SK-N-SH treated with all-trans-retinoic acid at 6 μM for 48 hours (cell line): Measurements from ENCODE around the gene FAM209A.
"Not testable (repeated sequence)": the region's sequence is repeated elsewhere in the genome, so short reads cannot be mapped to it uniquely, and the experiment has no call there.

Experiments used
- ATAC-seq: fragments of 200-7000 bp; cut with Tn5 transposase; 3 replicates; pipeline ENCODE4 v1.9.1; 2020; ENCODE audit warnings: mild to moderate bottlenecking, moderate library complexity
- ARNTL ChIP-seq: fragments of 450-650 bp; formaldehyde crosslinking; IDR thresholded peaks from 2 replicates; pipeline ENCODE4 v1.5.0; 2020; ENCODE audit warnings: low read depth, mild to moderate bottlenecking, moderate library complexity, borderline replicate concordance
- BACH2 ChIP-seq: fragments of 250-450 bp; sonication (Bioruptor Pico); IDR thresholded peaks from 2 replicates; pipeline ENCODE4 v1.9.0; 2021; ENCODE audit warnings: mild to moderate bottlenecking, borderline replicate concordance
- CREB5 ChIP-seq: fragments of 250-450 bp; sonication (Bioruptor Pico); IDR thresholded peaks from 2 replicates; pipeline ENCODE4 v1.5.1; 2020; ENCODE audit warnings: low read depth, mild to moderate bottlenecking, moderate library complexity
- CSDC2 ChIP-seq: fragments of 250-450 bp; sonication (Bioruptor Pico); IDR thresholded peaks from 2 replicates; pipeline ENCODE4 v1.5.0; 2020; ENCODE audit warnings: mild to moderate bottlenecking, moderate library complexity
- CSRNP3 ChIP-seq: fragments of 250-450 bp; sonication (Bioruptor Pico); IDR thresholded peaks from 2 replicates; pipeline ENCODE4 v1.5.1; 2021; ENCODE audit warnings: mild to moderate bottlenecking, moderate library complexity
- ESRRG ChIP-seq: fragments of 250-450 bp; sonication (Bioruptor Pico); IDR thresholded peaks from 2 replicates; pipeline ENCODE4 v1.6.1; 2021; ENCODE audit warnings: mild to moderate bottlenecking
- GLIS3 ChIP-seq: fragments of 250-450 bp; sonication (Bioruptor Pico); IDR thresholded peaks from 2 replicates; pipeline ENCODE4 v1.5.0; 2020; ENCODE audit warnings: mild to moderate bottlenecking, moderate library complexity
- ISL1 ChIP-seq: fragments of 250-450 bp; sonication (Bioruptor Pico); IDR thresholded peaks from 2 replicates; pipeline ENCODE4 v2.1.2; 2022; ENCODE audit warnings: mild to moderate bottlenecking, moderate library complexity
- PATZ1 ChIP-seq: fragments of 250-450 bp; sonication (Bioruptor Pico); IDR thresholded peaks from 2 replicates; pipeline ENCODE4 v1.8.0; 2020; ENCODE audit warnings: mild to moderate bottlenecking, moderate library complexity, borderline replicate concordance
- POU6F1 ChIP-seq: fragments of 250-450 bp; sonication (Bioruptor Pico); IDR thresholded peaks from 2 replicates; pipeline ENCODE4 v1.8.0; 2021; ENCODE audit warnings: low read depth, mild to moderate bottlenecking, moderate library complexity, borderline replicate concordance
- PPARA ChIP-seq: fragments of 250-450 bp; sonication (Bioruptor Pico); IDR thresholded peaks from 2 replicates; pipeline ENCODE4 v1.5.0; 2020; ENCODE audit warnings: mild to moderate bottlenecking, borderline replicate concordance
- RARB ChIP-seq: fragments of 250-450 bp; sonication (Bioruptor Pico); IDR thresholded peaks from 2 replicates; pipeline ENCODE4 v1.8.0; 2021; ENCODE audit warnings: mild to moderate bottlenecking, moderate library complexity
- SNAI2 ChIP-seq: fragments of 250-450 bp; sonication (Bioruptor Pico); IDR thresholded peaks from 2 replicates; pipeline ENCODE4 v1.5.0; 2020; ENCODE audit warnings: mild to moderate bottlenecking, moderate library complexity
- TCF4 ChIP-seq: fragments of 250-450 bp; sonication (Bioruptor Pico); IDR thresholded peaks from 2 replicates; pipeline ENCODE4 v1.8.0; 2021; ENCODE audit warnings: mild to moderate bottlenecking, moderate library complexity, borderline replicate concordance
- TOX ChIP-seq: fragments of 250-450 bp; sonication (Bioruptor Pico); IDR thresholded peaks from 2 replicates; pipeline ENCODE4 v1.8.0; 2021; ENCODE audit warnings: mild to moderate bottlenecking, moderate library complexity, borderline replicate concordance
- TSHZ2 ChIP-seq: fragments of 250-450 bp; sonication (Bioruptor Pico); IDR thresholded peaks from 2 replicates; pipeline ENCODE4 v1.5.0; 2020; ENCODE audit warnings: mild to moderate bottlenecking, moderate library complexity
- ZC3H10 ChIP-seq: fragments of 250-450 bp; sonication (Bioruptor Pico); IDR thresholded peaks from 2 replicates; pipeline ENCODE4 v1.5.1; 2021; ENCODE audit warnings: mild to moderate bottlenecking, moderate library complexity
- ZFP3 ChIP-seq: fragments of 250-450 bp; sonication (Bioruptor Pico); IDR thresholded peaks from 2 replicates; pipeline ENCODE4 v1.5.0; 2020; ENCODE audit warnings: mild to moderate bottlenecking, moderate library complexity
- ZFP30 ChIP-seq: fragments of 450-650 bp; formaldehyde crosslinking; IDR thresholded peaks from 2 replicates; pipeline ENCODE4 v1.5.0; 2022; ENCODE audit warnings: mild to moderate bottlenecking, moderate library complexity
- ZNF565 ChIP-seq: fragments of 450-650 bp; formaldehyde crosslinking; conservative IDR thresholded peaks from 2 replicates; pipeline ENCODE4 v1.5.0; 2020; ENCODE audit warnings: low read depth, mild to moderate bottlenecking, moderate library complexity
- ZNF70 ChIP-seq: fragments of 450-650 bp; formaldehyde crosslinking; IDR thresholded peaks from 2 replicates; pipeline ENCODE4 v1.5.0; 2020; ENCODE audit warnings: mild to moderate bottlenecking, moderate library complexity
- ZNF8 ChIP-seq: fragments of 450-650 bp; formaldehyde crosslinking; IDR thresholded peaks from 2 replicates; pipeline ENCODE4 v1.5.0; 2020; ENCODE audit warnings: mild to moderate bottlenecking, moderate library complexity

Gene FAM209A

GRCh38 chr20:56519551-56519950 is 5.0 kb upstream of the FAM209A start:
- no peak for TF ChIP-seq RARB (CRISPR knock-in tag)
- no peak for TF ChIP-seq ZFP30 (CRISPR knock-in tag)
- TF ChIP-seq GLIS3: no peak
- TF ChIP-seq TSHZ2 (CRISPR knock-in tag): no peak
- no peak for TF ChIP-seq TCF4 (CRISPR knock-in tag)
- TF ChIP-seq CSRNP3 (CRISPR knock-in tag): no peak
- TF ChIP-seq ZNF565 (CRISPR knock-in tag): no peak
- no peak for TF ChIP-seq ESRRG (CRISPR knock-in tag)
- TF ChIP-seq SNAI2 (CRISPR knock-in tag): no peak
- no peak for TF ChIP-seq ZNF70 (CRISPR knock-in tag)
- no peak for TF ChIP-seq PPARA (CRISPR knock-in tag)
- no peak for TF ChIP-seq ZC3H10 (CRISPR knock-in tag)
- TF ChIP-seq BACH2 (CRISPR knock-in tag): no peak
- no peak for TF ChIP-seq TOX (CRISPR knock-in tag)
- TF ChIP-seq ZFP3 (CRISPR knock-in tag): no peak
- no peak for TF ChIP-seq CREB5 (CRISPR knock-in tag)
- no peak for TF ChIP-seq ZNF8 (CRISPR knock-in tag)
- TF ChIP-seq ISL1: no peak
- ATAC-seq: no peak

GRCh38 chr20:56520180-56520579 is 4.4 kb upstream of the FAM209A start:
- ATAC-seq: no peak
- no peak for TF ChIP-seq CSDC2 (CRISPR knock-in tag)
- no peak for TF ChIP-seq POU6F1 (CRISPR knock-in tag)
- TF ChIP-seq CREB5 (CRISPR knock-in tag): no peak
- no peak for TF ChIP-seq PPARA (CRISPR knock-in tag)
- TF ChIP-seq TOX (CRISPR knock-in tag): no peak
- no peak for TF ChIP-seq CSRNP3 (CRISPR knock-in tag)
- no peak for TF ChIP-seq ZFP30 (CRISPR knock-in tag)
- no peak for TF ChIP-seq ZFP3 (CRISPR knock-in tag)
- no peak for TF ChIP-seq ZNF565 (CRISPR knock-in tag)
- no peak for TF ChIP-seq RARB (CRISPR knock-in tag)
- TF ChIP-seq ZC3H10 (CRISPR knock-in tag): no peak
- no peak for TF ChIP-seq ISL1
- no peak for TF ChIP-seq ZNF70 (CRISPR knock-in tag)
- TF ChIP-seq ESRRG (CRISPR knock-in tag): no peak
- no peak for TF ChIP-seq ZNF8 (CRISPR knock-in tag)
- TF ChIP-seq BACH2 (CRISPR knock-in tag): no peak
- TF ChIP-seq ARNTL (CRISPR knock-in tag): no peak
- no peak for TF ChIP-seq PATZ1
- no peak for TF ChIP-seq GLIS3

GRCh38 chr20:56520746-56521354 is 3.7 kb upstream of the FAM209A start:
- ATAC-seq: not testable (repeated sequence)
